Cardiac septum (tissue), 1 donor: ENCODE measurements around the gene MPPED2. TPM values are rescaled to one million over a fixed set of nuclear protein-coding genes. Genes with fewer than 3 reads are reported as not detected.

ENCODE experiments used
- DNase-seq: peaks from one replicate; pipeline ENCODE4 v3.0.0-alpha.2; 2020; ENCODE audit warnings: low spot score
- intact Hi-C: fragments of 100-400 bp; cut with DNase I; formaldehyde crosslinking; loops from one replicate; pipeline ENCODE4 v1.14.0; 2022
- total RNA-seq: library from RNA; stranded (reverse); fragmentation: NEBNext Ultra II Directional; extraction: Animal tissue kit (Norgen Biotek cat#: 25700); gene quantifications from one replicate; pipeline ENCODE4 v1.2.1, GENCODE V29; 2021
- donor health status: DM: no; HTN: no; CAD: no.

MPPED2 gene
- total RNA-seq, 1 donor from 2014 or later: 8.2 TPM

DNA sequence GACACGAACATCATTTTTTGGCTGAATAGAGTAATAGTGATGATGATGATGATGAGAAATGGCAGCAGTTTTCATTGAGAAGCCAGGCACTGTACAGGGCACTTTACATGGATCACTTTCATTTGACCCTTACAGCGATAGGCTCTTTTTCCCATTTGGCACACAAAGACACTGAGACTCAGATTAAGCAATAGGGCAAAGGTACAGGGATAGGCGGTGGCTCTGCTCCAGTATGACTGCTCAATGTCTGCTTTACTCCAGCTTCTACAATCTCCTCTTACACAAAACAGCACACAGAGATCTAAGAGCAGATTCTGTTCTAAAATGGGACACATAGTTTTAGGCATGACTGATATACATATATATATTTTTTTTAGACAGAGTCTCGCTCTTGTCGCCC is 40.6 kb downstream of the MPPED2 start:
- DNase-seq: no peak
- intact Hi-C loops: no loop called here

DNA sequence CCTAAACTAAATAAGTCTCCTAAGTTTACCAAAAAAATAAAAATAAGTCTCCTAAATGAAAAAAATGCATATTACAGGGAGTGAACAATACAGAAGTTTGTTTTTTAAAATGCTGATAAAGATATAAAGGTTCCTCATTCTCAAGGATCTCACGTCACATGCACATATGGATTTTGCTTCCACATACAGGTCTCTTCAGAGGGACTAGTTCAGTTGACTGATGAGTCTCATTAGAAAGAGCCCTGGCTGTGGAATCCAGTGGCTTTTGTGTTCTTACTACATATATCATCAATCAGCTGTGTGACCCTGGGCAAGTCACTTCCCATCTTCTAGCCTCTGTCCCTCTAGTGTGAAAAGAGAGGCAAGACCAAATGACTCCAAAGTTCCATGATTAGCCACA is 43.1 kb downstream of the MPPED2 start:
- intact Hi-C loops: no loop called here
- no peak for DNase-seq

GRCh38 chr11:30540781-30541180 is 45.4 kb downstream of the MPPED2 start:
- no peak for DNase-seq
- intact Hi-C loops: no loop called here

DNA sequence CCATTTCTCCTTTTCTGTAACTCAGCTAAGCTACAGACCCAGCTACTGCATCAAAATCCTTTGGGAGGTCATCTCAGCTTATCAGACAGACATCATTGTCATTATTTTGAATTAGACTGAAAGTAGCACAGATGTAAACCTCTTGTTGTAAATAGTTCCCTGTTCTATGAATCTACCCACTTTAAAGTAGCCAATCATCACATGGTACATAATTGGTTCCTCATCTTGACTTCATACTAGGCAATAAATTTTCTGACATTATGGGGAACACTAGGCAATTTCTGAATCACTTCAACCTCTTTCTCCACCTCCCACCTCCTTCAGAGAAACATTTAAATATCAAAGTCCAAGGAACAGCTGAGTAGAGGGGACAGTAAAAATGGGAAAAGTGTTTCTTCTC is 47.9 kb downstream of the MPPED2 start:
- no peak for DNase-seq
- intact Hi-C loops: no loop called here

DNA sequence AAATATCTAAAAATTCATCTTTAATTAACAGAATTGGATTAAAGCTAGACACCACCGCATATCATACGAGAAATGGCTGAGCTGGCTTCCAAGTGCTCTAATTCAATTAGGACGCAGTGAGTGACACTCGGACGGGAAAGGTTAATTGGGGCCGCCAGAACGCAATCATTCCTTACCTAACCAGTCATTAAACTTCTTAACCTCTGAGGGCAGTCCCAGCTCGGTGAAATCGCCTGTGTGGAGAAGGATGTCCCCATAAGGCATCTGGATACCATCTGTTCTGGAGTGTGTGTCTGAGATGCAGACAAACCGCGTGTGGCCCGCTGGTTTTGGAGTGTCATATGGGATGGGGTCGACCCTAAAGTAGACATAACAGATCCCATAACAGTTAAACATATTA is 50.3 kb downstream of the MPPED2 start:
- DNase-seq: no peak
- intact Hi-C loops: no loop called here

GRCh38 chr11:30533445-30533947 is 52.7 kb downstream of the MPPED2 start:
- DNase-seq: no peak
- intact Hi-C loops: no loop called here

DNA sequence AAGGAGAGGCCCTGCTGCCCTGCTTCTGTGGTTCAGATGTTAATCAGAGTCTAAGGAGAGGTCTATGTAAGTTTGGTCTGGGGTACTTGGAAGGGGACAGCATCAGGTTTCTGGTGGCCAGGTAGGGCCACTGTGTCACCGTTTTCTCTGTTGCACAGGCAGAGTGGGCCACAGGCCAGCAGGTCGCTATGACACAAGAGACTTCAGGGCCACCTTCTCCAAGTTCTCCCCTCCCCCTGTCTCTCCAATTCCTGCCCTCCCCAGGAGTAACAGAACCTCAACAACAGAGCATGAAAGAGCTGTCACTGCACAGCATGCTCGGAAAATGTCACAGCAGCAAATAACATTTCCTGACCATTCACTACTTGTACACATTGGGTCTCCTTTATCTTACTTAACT is 58.6 kb downstream of the MPPED2 start:
- intact Hi-C loops: no loop called here
- DNase-seq: no peak

DNA sequence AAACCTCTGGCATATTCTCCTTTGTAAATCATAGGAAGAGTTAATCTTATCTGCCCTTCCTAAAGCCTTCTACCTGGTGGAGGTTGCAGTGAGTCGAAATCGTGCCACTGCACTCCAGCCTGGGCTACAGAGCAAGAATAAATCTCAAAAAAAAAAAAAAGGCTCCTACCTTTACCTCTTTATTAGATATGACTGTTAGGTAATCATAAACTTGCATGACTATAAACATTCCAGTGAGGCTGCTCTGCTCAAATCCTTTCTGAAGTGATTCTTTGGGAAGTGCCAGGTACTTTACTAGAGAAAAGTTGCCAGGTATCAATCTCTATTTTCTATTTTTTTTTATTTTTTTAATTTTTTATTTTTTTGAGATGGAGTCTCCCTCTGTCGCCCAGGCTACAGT is 59.6 kb downstream of the MPPED2 start:
- intact Hi-C loops: no loop called here
- no peak for DNase-seq

- DNase-seq: no peak
- intact Hi-C loops: no loop called here
These were observed 63.5 kb downstream of the MPPED2 start for GRCh38 chr11:30522536-30523243.

GRCh38 chr11:30521297-30522071 is 64.7 kb downstream of the MPPED2 start:
- no peak for DNase-seq
- intact Hi-C loops: no loop called here

GRCh38 chr11:30513087-30513486 is 73.1 kb downstream of the MPPED2 start:
- intact Hi-C loops: no loop called here
- DNase-seq: no peak

- no peak for DNase-seq
- intact Hi-C loops: no loop called here
These were observed 74.7 kb downstream of the MPPED2 start for GRCh38 chr11:30511408-30511807.

GRCh38 chr11:30510750-30511149 is 75.4 kb downstream of the MPPED2 start:
- intact Hi-C loops: no loop called here
- DNase-seq: no peak

GRCh38 chr11:30509364-30509763 is 76.8 kb downstream of the MPPED2 start:
- no peak for DNase-seq
- intact Hi-C loops: no loop called here

- DNase-seq: no peak
- intact Hi-C loops: no loop called here
These were observed 77.6 kb downstream of the MPPED2 start for GRCh38 chr11:30508594-30508993.

DNA sequence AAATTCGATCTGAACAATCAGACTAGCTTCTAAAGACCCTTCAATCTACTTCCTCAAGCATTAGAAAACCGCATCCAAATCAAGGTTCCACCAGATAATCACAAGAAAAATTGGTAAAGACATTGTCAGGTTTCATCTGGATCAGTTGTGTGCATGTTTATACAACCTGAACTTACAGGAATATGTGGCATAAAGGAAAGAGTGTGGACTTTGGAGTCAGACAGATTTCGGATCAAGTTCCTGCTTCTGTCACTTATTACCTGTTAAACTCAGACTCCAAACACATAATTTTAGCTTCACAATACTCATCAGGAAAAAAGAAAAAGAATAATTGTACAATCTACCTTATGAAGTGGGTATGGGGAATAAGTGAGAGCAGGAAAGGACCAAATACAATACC is 80.5 kb downstream of the MPPED2 start:
- intact Hi-C loops: no loop called here
- no peak for DNase-seq

- intact Hi-C loops: no loop called here
- no peak for DNase-seq
These were observed 81.7 kb downstream of the MPPED2 start for GRCh38 chr11:30504468-30504867.

GRCh38 chr11:30503156-30503555 is 83.0 kb downstream of the MPPED2 start:
- intact Hi-C loops: no loop called here
- no peak for DNase-seq

DNA sequence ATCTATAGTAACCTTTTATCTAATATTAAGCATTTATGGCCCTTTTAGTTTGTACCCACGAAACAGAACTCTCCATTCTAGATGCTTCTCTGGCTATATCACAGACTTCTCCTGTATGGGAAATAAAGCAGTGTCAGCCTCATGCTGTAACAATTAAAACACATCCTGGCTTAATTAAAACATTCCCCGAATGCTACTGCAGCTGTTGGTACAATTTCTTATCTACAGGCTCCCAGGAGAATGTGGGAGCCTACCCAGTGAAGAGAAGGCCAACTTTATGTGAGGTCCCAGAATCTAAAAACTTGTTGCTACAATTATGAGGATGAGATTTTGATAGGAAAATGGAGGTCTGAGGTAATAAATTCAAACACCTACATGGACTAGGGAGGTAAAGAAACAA is 83.8 kb downstream of the MPPED2 start:
- DNase-seq: no peak

DNA sequence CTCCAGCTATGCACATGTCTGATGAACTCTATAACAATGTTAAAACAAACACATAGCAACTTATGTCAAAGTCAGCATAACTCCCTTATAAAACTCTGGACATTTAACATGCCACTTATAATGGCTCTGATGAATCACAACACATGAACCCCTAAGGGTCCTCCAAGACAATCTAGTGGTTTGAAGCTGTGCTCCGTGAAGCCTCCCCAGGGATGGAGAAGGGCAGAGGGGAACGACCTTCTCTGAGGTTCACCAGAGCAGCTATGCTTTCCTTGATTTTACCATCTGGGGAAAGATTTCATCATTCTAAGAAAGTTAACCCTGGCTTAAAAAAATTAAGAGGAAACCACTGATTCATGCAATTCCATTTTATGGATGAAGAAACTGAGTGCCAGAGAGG is 84.4 kb downstream of the MPPED2 start:
- no peak for DNase-seq
- intact Hi-C loops: no loop called here

More for the DNA sequence above, 83.8 kb downstream of the MPPED2 start:
- intact Hi-C loops: no loop called here

DNA sequence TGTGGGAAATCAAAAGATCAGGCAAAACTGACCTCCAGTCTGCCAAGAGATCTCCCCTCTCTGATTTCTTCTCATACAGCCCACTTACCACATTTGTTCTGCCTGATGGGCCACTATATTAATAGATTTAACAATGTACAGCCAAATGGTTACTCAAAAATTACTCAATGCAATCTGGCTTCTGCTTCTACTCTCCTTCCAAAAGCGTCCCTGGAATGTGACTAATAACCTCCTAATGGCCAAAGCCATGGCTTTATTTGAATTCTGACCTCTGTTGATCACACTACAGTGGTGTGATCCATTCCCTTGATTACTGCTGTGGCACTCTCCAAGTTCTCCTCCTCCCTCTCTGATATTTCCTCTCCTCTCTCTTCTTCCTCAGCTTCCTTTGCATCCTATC is 86.2 kb downstream of the MPPED2 start:
- DNase-seq: no peak
- intact Hi-C loops: no loop called here
